IMR-90 (cell line): ENCODE results near the gene TAX1BP1. TPM values are rescaled to one million over a fixed set of nuclear protein-coding genes. Genes with fewer than 3 reads are reported as not detected.

ENCODE experiments used
- ATAC-seq: fragments of 200-7000 bp; cut with Tn5 transposase; 2 replicates; pipeline ENCODE4 v1.9.1; 2020; ENCODE audit warnings: low read depth, mild to moderate bottlenecking, moderate library complexity
- BruUV-seq: library from RNA; stranded (reverse); fragments of 400-500 nt; replicated peaks from 2 replicates; lab custom pipeline; 2021; lab: Mats Ljungman, UMichigan
- CTCF ChIA-PET: fragments of 300-600 bp; formaldehyde crosslinking; extraction: SDS; loops from one replicate; lab custom pipeline; 2021; ENCODE audit warnings: antibody characterized with exemption; lab: Yijun Ruan, JAX
- POLR2A ChIA-PET: fragments of 300-600 bp; sonication (Branson Sonifier 250); formaldehyde crosslinking; loops from one replicate; lab custom pipeline; 2022; ENCODE audit warnings: antibody characterized with exemption; ENCODE audit not compliant: unreplicated experiment; lab: Charles Lee
- DNase-seq: peaks from one replicate; pipeline ENCODE4 v3.0.0; 2013
- H2AFZ ChIP-seq: replicated peaks from 2 replicates; pipeline ENCODE3; 2013; ENCODE audit warnings: low read length, mild to moderate bottlenecking; ENCODE audit not compliant: poor library complexity
- H2AK5ac ChIP-seq: 2 replicates; pipeline ENCODE4 v1.6.1; 2013; ENCODE audit warnings: low read depth, low read length, inconsistent platforms
- H2AK9ac ChIP-seq: replicated peaks from 2 replicates; pipeline ENCODE3; 2013; ENCODE audit warnings: mild to moderate bottlenecking, low read depth, low read length, moderate library complexity; ENCODE audit not compliant: poor library complexity
- H2BK120ac ChIP-seq: 2 replicates; pipeline ENCODE4 v1.6.1; 2013; ENCODE audit warnings: low read depth, low read length, inconsistent platforms
- H2BK15ac ChIP-seq: 3 replicates; pipeline ENCODE4 v1.6.1; 2013; ENCODE audit warnings: low read depth, low read length, inconsistent platforms
- H2BK20ac ChIP-seq: 2 replicates; pipeline ENCODE4 v1.6.1; 2013; ENCODE audit warnings: low read depth, mild to moderate bottlenecking, inconsistent platforms, low read length, moderate library complexity
- H2BK5ac ChIP-seq: 2 replicates; pipeline ENCODE4 v1.6.1; 2013; ENCODE audit warnings: mild to moderate bottlenecking, low read depth, low read length, inconsistent platforms; ENCODE audit not compliant: poor library complexity, severe bottlenecking
- H3K14ac ChIP-seq: replicated peaks from 2 replicates; pipeline ENCODE4 v1.6.1; 2013; ENCODE audit warnings: low read depth, low read length, inconsistent platforms
- H3K18ac ChIP-seq: 2 replicates; pipeline ENCODE4 v1.6.1; 2013; ENCODE audit warnings: low read depth, low read length, control low read depth
- H3K23ac ChIP-seq: 2 replicates; pipeline ENCODE4 v1.6.1; 2013; ENCODE audit warnings: low read depth, low read length, inconsistent platforms
- H3K27ac ChIP-seq: 2 replicates; pipeline ENCODE4 v1.5.1; 2013; ENCODE audit warnings: mild to moderate bottlenecking, control low read depth, low read length; ENCODE audit not compliant: insufficient read depth
- H3K27me3 ChIP-seq: 2 replicates; pipeline ENCODE4 v1.6.1; 2013; ENCODE audit warnings: low read length; ENCODE audit not compliant: control insufficient read depth, insufficient read depth
- H3K36me3 ChIP-seq: 2 replicates; pipeline ENCODE4 v1.6.1; 2013; ENCODE audit warnings: low read length, mixed read lengths; ENCODE audit not compliant: control insufficient read depth, insufficient read depth
- H3K4ac ChIP-seq: 2 replicates; pipeline ENCODE4 v1.6.1; 2013; ENCODE audit warnings: low read depth, low read length, inconsistent platforms
- H3K4me1 ChIP-seq: 2 replicates; pipeline ENCODE4 v1.6.1; 2013; ENCODE audit warnings: low read length, mixed read lengths; ENCODE audit not compliant: control insufficient read depth, insufficient read depth
- H3K4me2 ChIP-seq: 2 replicates; pipeline ENCODE4 v1.6.1; 2013; ENCODE audit warnings: low read depth, mild to moderate bottlenecking, control low read depth, low read length, moderate library complexity
- H3K4me3 ChIP-seq: 2 replicates; pipeline ENCODE4 v1.5.1; 2013; ENCODE audit warnings: low read depth, mild to moderate bottlenecking, control low read depth, low read length, moderate library complexity; ENCODE audit not compliant: insufficient read depth
- H3K56ac ChIP-seq: 2 replicates; pipeline ENCODE4 v1.6.1; 2013; ENCODE audit warnings: low read length, inconsistent platforms; ENCODE audit not compliant: insufficient read depth; ENCODE audit errors: extremely low read depth
- H3K79me1 ChIP-seq, 2 experiments: 2 replicates each; pipeline ENCODE4 v1.6.1; 2013; ENCODE audit warnings: low read length in 2 of 2, inconsistent platforms in 1 of 2, low read depth in 1 of 2
- H3K9ac ChIP-seq: 2 replicates; pipeline ENCODE4 v1.6.1; 2013; ENCODE audit warnings: low read depth, low read length, control low read depth
- H3K9me1 ChIP-seq: 2 replicates; pipeline ENCODE4 v1.6.1; 2013; ENCODE audit warnings: low read length, inconsistent platforms; ENCODE audit not compliant: insufficient read depth
- H3K9me3 ChIP-seq: 2 replicates; pipeline ENCODE4 v1.6.1; 2013; ENCODE audit warnings: low read length; ENCODE audit not compliant: control insufficient read depth, insufficient read depth
- H4K20me1 ChIP-seq: 2 replicates; pipeline ENCODE4 v1.6.1; 2013; ENCODE audit warnings: low read length, inconsistent platforms; ENCODE audit not compliant: insufficient read depth
- H4K5ac ChIP-seq: 2 replicates; pipeline ENCODE4 v1.6.1; 2013; ENCODE audit warnings: mild to moderate bottlenecking, low read depth, low read length, control low read depth
- H4K8ac ChIP-seq, 2 experiments: 2 replicates each; pipeline ENCODE4 v1.6.1; 2013; ENCODE audit warnings: low read depth in 2 of 2, low read length in 2 of 2, control low read depth in 1 of 2, inconsistent platforms in 1 of 2
- H4K91ac ChIP-seq: 2 replicates; pipeline ENCODE4 v1.6.1; 2013; ENCODE audit warnings: low read depth, low read length, inconsistent platforms; ENCODE audit not compliant: insufficient read depth
- CEBPB ChIP-seq: IDR thresholded peaks from 2 replicates; pipeline ENCODE4 v1.6.1; 2012; ENCODE audit warnings: low read depth, low read length, improper control_type of control experiment
- CHD1 ChIP-seq: IDR thresholded peaks from 2 replicates; pipeline ENCODE4 v1.6.1; 2012; ENCODE audit warnings: low read depth, low read length, improper control_type of control experiment
- ELK1 ChIP-seq: fragments of 150-350 bp; IDR thresholded peaks from 2 replicates; pipeline ENCODE4 v1.6.1; 2016; ENCODE audit warnings: low read depth, mild to moderate bottlenecking, low read length, moderate library complexity, borderline replicate concordance
- WGBS, 2 experiments: methylation state at CpG; one replicate each; pipeline versions ENCODE4 v1.1.5 to v1.1.7; 2013; ENCODE audit warnings: missing lambda C conversion rate in 2 of 2; ENCODE audit not compliant: insufficient read length in 1 of 2; ENCODE audit errors: extremely low coverage in 2 of 2; 5-methylcytosine and 5-hydroxymethylcytosine counted together
- dilution Hi-C: fragments of 300-500 bp; cut with HindIII; formaldehyde crosslinking; loops from one replicate; pipeline ENCODE4 v1.14.3; 2018; ENCODE audit warnings: low sequenced_read_pairs; ENCODE audit not compliant: unreplicated experiment
- in situ Hi-C: fragments of 300-500 bp; cut with MboI; formaldehyde crosslinking; loops from 3 replicates; pipeline ENCODE4 v1.14.3; 2019; ENCODE audit warnings: low sequenced_read_pairs, inconsistent platforms, mixed read lengths
- intact Hi-C: fragments of 100-400 bp; cut with micrococcal nuclease; formaldehyde crosslinking; loops from 2 replicates; pipeline ENCODE4 v1.10.0; 2022
- polyA plus RNA-seq, 3 experiments: library from polyadenylated mRNA; depleted of rRNA; stranded (reverse); fragments of >200 nt; gene quantifications; 2 replicates each; pipeline ENCODE4 v1.2.3, GENCODE V29; 2012; ENCODE audit warnings: low replicate concordance in 1 of 3
- total RNA-seq: library from RNA; depleted of rRNA; stranded (reverse); fragments of >200 nt; gene quantifications from 2 replicates; pipeline ENCODE4 v1.2.3, GENCODE V29; 2012

Gene TAX1BP1
- total and polyA plus RNA-seq, 2 of the 4 experiments (the other 2 are of a cell fraction), result 49.0 to 52.7 TPM

- H4K91ac ChIP-seq, result no peak overlapping the region
- TF ChIP-seq CEBPB (peak; percentile 61), CHD1 (no peak), ELK1 (no peak)
- H3K9me3 ChIP-seq, result no peaks in the 10 kb centered on the region
- peaks cover 12% of the 10 kb centered on the region for H3K9me1 ChIP-seq
- no peak overlapping the region for H3K9ac ChIP-seq
- H3K27me3 ChIP-seq, result no peaks in the 10 kb centered on the region
- in situ Hi-C loops (no loop called here), dilution Hi-C loops (no loop called here), intact Hi-C loops (no loop called here)
- H2BK20ac ChIP-seq, result no peak overlapping the region
- DNase-seq (peak; percentile 31), ATAC-seq (no peak)
- CTCF ChIA-PET, result interaction anchor here (0.6 kb wide), 2 partner anchors 18 to 86 kb away, joined by 4 read pairs; no protein-coding TSS in a partner anchor
- H3K79me1 ChIP-seq, result no peaks in the 10 kb centered on the region
- H3K4me3 ChIP-seq, result no peak overlapping the region
- peak overlapping the region; percentile 13; the same call in 1 of the 2 replicates for H3K14ac ChIP-seq
- H3K36me3 ChIP-seq, result no peaks in the 10 kb centered on the region
- H2BK5ac ChIP-seq, result no peak overlapping the region
- WGBS, 2 experiments, result no CpG with 5 or more reads among the region's 3 CpGs
- POLR2A ChIA-PET, result interaction anchor here (0.5 to 0.6 kb wide), 2 partner anchors 36 to 51 kb away, joined by 4 to 9 read pairs; no protein-coding TSS in a partner anchor
- no peak overlapping the region for H3K27ac ChIP-seq
- H3K18ac ChIP-seq, result no peak overlapping the region
- H2AK5ac ChIP-seq, result no peak overlapping the region; the same call in 1 of the 2 replicates
- peak overlapping the region; percentile 8; the same call in 1 of the 2 replicates for H3K23ac ChIP-seq
- no peak overlapping the region for H3K4ac ChIP-seq
- H2AK9ac ChIP-seq, result no peak overlapping the region
- H4K8ac ChIP-seq, result no peak overlapping the region
- no TSS peak for BruUV-seq
- H2BK15ac ChIP-seq, result no peak overlapping the region
- no peak overlapping the region for H4K5ac ChIP-seq
- H4K20me1 ChIP-seq, result no peaks in the 10 kb centered on the region
- no peak overlapping the region for H3K56ac ChIP-seq
- H2BK120ac ChIP-seq, result no peak overlapping the region
- H2AFZ ChIP-seq, result no peak overlapping the region
- peaks cover 7% of the 10 kb centered on the region; the same call in 1 of the 2 replicates for H3K4me1 ChIP-seq
- no peak overlapping the region for H3K4me2 ChIP-seq
These were observed 46.2 kb upstream of the TAX1BP1 start for GRCh38 chr7:27693794-27694193.
